ENCODE results near the gene KCNT2. TPM values are rescaled to one million over a fixed set of nuclear protein-coding genes. Genes with fewer than 3 reads are reported as not detected.

KCNT2 gene
- total and polyA plus RNA-seq, 2 of the 8 experiments (the other 6 are each of a cell fraction or from before 2014, with no cell fraction given), result 2.3 to 10.2 TPM

DNA sequence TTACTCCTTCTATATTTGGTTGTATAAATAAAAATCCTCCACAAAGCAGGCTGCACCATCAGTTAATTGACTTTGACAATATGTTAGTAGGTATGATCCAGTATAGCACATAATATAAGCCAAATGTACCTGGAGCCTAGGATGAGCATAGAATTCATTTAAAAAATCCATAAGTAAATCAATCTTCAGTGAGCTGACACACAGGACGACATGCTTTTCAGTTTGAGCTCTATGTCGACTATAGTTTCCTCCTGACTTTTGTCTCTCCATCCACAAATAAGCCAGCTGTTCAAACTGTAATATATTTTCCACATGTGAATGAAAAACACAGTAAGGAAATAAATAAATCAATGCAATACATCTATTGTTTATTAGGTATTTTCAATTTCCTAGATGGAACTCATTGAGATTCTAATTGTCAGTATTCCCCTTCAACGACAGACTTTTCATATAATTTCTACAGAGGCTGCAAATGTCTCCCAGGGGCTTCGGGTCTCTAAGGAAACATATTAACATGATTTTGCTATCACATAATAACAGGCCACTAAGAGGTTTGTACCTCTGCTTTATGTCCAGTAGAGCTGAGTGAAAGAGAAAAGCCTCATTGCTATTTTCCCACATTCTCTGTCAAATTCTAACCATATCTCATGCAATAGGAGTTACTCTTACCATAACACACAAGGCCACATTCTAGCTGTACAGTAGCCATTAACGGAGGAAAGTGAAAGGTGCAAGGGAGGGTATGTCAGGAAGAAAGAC lies 180.1 kb downstream of the KCNT2 start:
- no peak overlapping the region for H3K18ac ChIP-seq (ENCODE audit: extremely low read depth, low read length)
- no peak overlapping the region for H2AFZ ChIP-seq (ENCODE audit: low read length)
- no peak overlapping the region for H3K23ac ChIP-seq (ENCODE audit: insufficient read length)
- H2BK15ac ChIP-seq (ENCODE audit: low read length), result no peak overlapping the region
- H3K23me2 ChIP-seq (ENCODE audit: low read depth, low read length), result no peaks in the 10 kb centered on the region
- no peak overlapping the region for H3K27ac ChIP-seq (ENCODE audit: low read depth, low read length)
- no peak overlapping the region for H3K4me2 ChIP-seq (ENCODE audit: insufficient read depth in 1 of 2, low read depth in 2 of 2, low read length in 2 of 2)
- no peaks in the 10 kb centered on the region; the same call in 1 of the 2 replicates for H3K79me1 ChIP-seq (ENCODE audit: low read depth, low read length)
- no peak for DNase-seq (ENCODE audit: low read depth in 1 of 2, low spot score in 2 of 2)
- H4K91ac ChIP-seq (replicated peaks; ENCODE audit: insufficient read length, low read length), result no peak overlapping the region
- peaks cover 0 to 1% (median 0%) of the 10 kb centered on the region in 4 experiments; a peak in 1 of 7 replicates for H3K27me3 ChIP-seq (replicated peaks in 1 of 4; ENCODE audit: control insufficient read depth in 3 of 4, extremely low read depth in 1 of 4, insufficient read depth in 3 of 4, low read length in 3 of 4)
- no peaks in the 10 kb centered on the region for H3K79me2 ChIP-seq (ENCODE audit: control insufficient read depth in 1 of 2, insufficient read depth in 2 of 2, low read length in 2 of 2)
- H3K4ac ChIP-seq (replicated peaks; ENCODE audit: insufficient read length, low read depth, low read length), result no peak overlapping the region
- no peak overlapping the region for H4K5ac ChIP-seq (ENCODE audit: insufficient read length, low read depth, low read length)
- CTCF ChIA-PET (ENCODE audit: partially characterized antibody), result no interaction called here
- H3K56ac ChIP-seq (replicated peaks; ENCODE audit: insufficient read length, low read depth, low read length), result no peak overlapping the region
- H3K9ac ChIP-seq (replicated peaks in 1 of 4; ENCODE audit: extremely low read depth in 1 of 4, low read depth in 3 of 4, low read length in 3 of 4), result no peak overlapping the region
- no peak overlapping the region for H3K14ac ChIP-seq (ENCODE audit: insufficient read length)
- no peak overlapping the region for H2BK12ac ChIP-seq (ENCODE audit: low read depth, low read length)
- no peak overlapping the region for H4K8ac ChIP-seq (ENCODE audit: extremely low read depth, insufficient read depth, low read length)
- WGBS, 2 experiments (ENCODE audit: extremely low coverage in 1 of 2, insufficient coverage in 1 of 2, insufficient read length in 1 of 2, insufficient replicate concordance in 2 of 2, low coverage in 1 of 2, low lambda C conversion rate in 2 of 2, missing lambda C conversion rate in 1 of 2), result 73% methylated on average over 5 of the region's 5 CpGs; no CpG with 5 or more reads in 1 of the 2 experiments
- H2AK5ac ChIP-seq (ENCODE audit: low read depth, low read length), result no peak overlapping the region
- no peak overlapping the region for H2BK5ac ChIP-seq (ENCODE audit: low read depth, low read length)
- H2BK20ac ChIP-seq (ENCODE audit: low read length), result no peak overlapping the region
- H3K9me3 ChIP-seq (ENCODE audit: insufficient read depth in 2 of 2, low read depth in 1 of 2, low read length in 1 of 2), result no peaks in the 10 kb centered on the region
- no peak overlapping the region for H2BK120ac ChIP-seq (replicated peaks; ENCODE audit: low read depth, low read length)
- no peak for FAIRE-seq
- peaks cover 0 to 6% (median 3%) of the 10 kb centered on the region in 4 experiments; a peak in 3 of 8 replicates for H3K36me3 ChIP-seq (ENCODE audit: control insufficient read depth in 2 of 4, insufficient read depth in 4 of 4, low read length in 3 of 4)
- no peaks in the 10 kb centered on the region for H3K4me1 ChIP-seq (replicated peaks in 1 of 4; ENCODE audit: control insufficient read depth in 3 of 4, insufficient read depth in 4 of 4, low read length in 3 of 4)
- no peaks in the 10 kb centered on the region for H4K20me1 ChIP-seq (replicated peaks in 1 of 2; ENCODE audit: control insufficient read depth in 1 of 2, insufficient read depth in 2 of 2, low read length in 2 of 2)
- H3K4me3 ChIP-seq (ENCODE audit: extremely low read depth in 1 of 4, insufficient read depth in 2 of 4, low read depth in 3 of 4, low read length in 4 of 4), result no peak overlapping the region
- POLR2A ChIA-PET (ENCODE audit: partially characterized antibody), result interaction anchor here (1.0 kb wide), 1 partner anchor 180 kb away, joined by 3 read pairs; the partner anchor contains the start of gene KCNT2
- TF ChIP-seq CEBPB (IDR thresholded peaks at IDR 0.05; ENCODE audit: low read depth, low read length), result no peak
- no peak for TF ChIP-seq KDM5A (IDR thresholded peaks at IDR 0.05; ENCODE audit: low read length)
- no peak for TF ChIP-seq TCF12 (IDR thresholded peaks at IDR 0.05; ENCODE audit: low read depth, low read length)
- no peak for TF ChIP-seq BCL11A (IDR thresholded peaks at IDR 0.05; ENCODE audit: low read depth in 2 of 2, low read length in 2 of 2)
- no peak for TF ChIP-seq EGR1 (IDR thresholded peaks at IDR 0.05; ENCODE audit: borderline replicate concordance, low read depth, low read length)
- TF ChIP-seq KDM1A (IDR thresholded peaks at IDR 0.05; ENCODE audit: borderline replicate concordance, low read length), result no peak
- TF ChIP-seq HDAC2 (IDR thresholded peaks at IDR 0.05; ENCODE audit: borderline replicate concordance in 1 of 2, low read depth in 2 of 2, low read length in 2 of 2), result no peak
- no peak for TF ChIP-seq CTCF (IDR thresholded peaks at IDR 0.05; ENCODE audit: control extremely low read depth in 1 of 3, insufficient read depth in 1 of 3, low read depth in 1 of 3, low read length in 3 of 3)
- TF ChIP-seq EP300 (IDR thresholded peaks at IDR 0.05; ENCODE audit: borderline replicate concordance in 1 of 2, low read depth in 2 of 2, low read length in 2 of 2), result no peak

Data from H1 (cell line).